IMR-90 (cell line): Measurements from ENCODE around the gene NEUROG3. TPM values are rescaled to one million over a fixed set of nuclear protein-coding genes. Genes with fewer than 3 reads are reported as not detected.

Experiments
- ATAC-seq: fragments of 200-7000 bp; cut with Tn5 transposase; 2 replicates; pipeline ENCODE4 v1.9.1; 2020; ENCODE audit warnings: low read depth, mild to moderate bottlenecking, moderate library complexity
- BruUV-seq: library from RNA; stranded (reverse); fragments of 400-500 nt; replicated peaks from 2 replicates; lab custom pipeline; 2021; lab: Mats Ljungman, UMichigan
- CTCF ChIA-PET: fragments of 300-600 bp; formaldehyde crosslinking; extraction: SDS; loops from one replicate; lab custom pipeline; 2021; ENCODE audit warnings: antibody characterized with exemption; lab: Yijun Ruan, JAX
- POLR2A ChIA-PET: fragments of 300-600 bp; sonication (Branson Sonifier 250); formaldehyde crosslinking; loops from one replicate; lab custom pipeline; 2022; ENCODE audit warnings: antibody characterized with exemption; ENCODE audit not compliant: unreplicated experiment; lab: Charles Lee
- DNase-seq: peaks from one replicate; pipeline ENCODE4 v3.0.0; 2013
- H2AFZ ChIP-seq: replicated peaks from 2 replicates; pipeline ENCODE3; 2013; ENCODE audit warnings: low read length, mild to moderate bottlenecking; ENCODE audit not compliant: poor library complexity
- H2AK5ac ChIP-seq: 2 replicates; pipeline ENCODE4 v1.6.1; 2013; ENCODE audit warnings: low read depth, low read length, inconsistent platforms
- H2AK9ac ChIP-seq: replicated peaks from 2 replicates; pipeline ENCODE3; 2013; ENCODE audit warnings: mild to moderate bottlenecking, low read depth, low read length, moderate library complexity; ENCODE audit not compliant: poor library complexity
- H2BK120ac ChIP-seq: 2 replicates; pipeline ENCODE4 v1.6.1; 2013; ENCODE audit warnings: low read depth, low read length, inconsistent platforms
- H2BK15ac ChIP-seq: 3 replicates; pipeline ENCODE4 v1.6.1; 2013; ENCODE audit warnings: low read depth, low read length, inconsistent platforms
- H2BK20ac ChIP-seq: 2 replicates; pipeline ENCODE4 v1.6.1; 2013; ENCODE audit warnings: low read depth, mild to moderate bottlenecking, inconsistent platforms, low read length, moderate library complexity
- H2BK5ac ChIP-seq: 2 replicates; pipeline ENCODE4 v1.6.1; 2013; ENCODE audit warnings: mild to moderate bottlenecking, low read depth, low read length, inconsistent platforms; ENCODE audit not compliant: poor library complexity, severe bottlenecking
- H3K14ac ChIP-seq: replicated peaks from 2 replicates; pipeline ENCODE4 v1.6.1; 2013; ENCODE audit warnings: low read depth, low read length, inconsistent platforms
- H3K18ac ChIP-seq: 2 replicates; pipeline ENCODE4 v1.6.1; 2013; ENCODE audit warnings: low read depth, low read length, control low read depth
- H3K23ac ChIP-seq: 2 replicates; pipeline ENCODE4 v1.6.1; 2013; ENCODE audit warnings: low read depth, low read length, inconsistent platforms
- H3K27ac ChIP-seq: 2 replicates; pipeline ENCODE4 v1.5.1; 2013; ENCODE audit warnings: mild to moderate bottlenecking, control low read depth, low read length; ENCODE audit not compliant: insufficient read depth
- H3K27me3 ChIP-seq: 2 replicates; pipeline ENCODE4 v1.6.1; 2013; ENCODE audit warnings: low read length; ENCODE audit not compliant: control insufficient read depth, insufficient read depth
- H3K36me3 ChIP-seq: 2 replicates; pipeline ENCODE4 v1.6.1; 2013; ENCODE audit warnings: low read length, mixed read lengths; ENCODE audit not compliant: control insufficient read depth, insufficient read depth
- H3K4ac ChIP-seq: 2 replicates; pipeline ENCODE4 v1.6.1; 2013; ENCODE audit warnings: low read depth, low read length, inconsistent platforms
- H3K4me1 ChIP-seq: 2 replicates; pipeline ENCODE4 v1.6.1; 2013; ENCODE audit warnings: low read length, mixed read lengths; ENCODE audit not compliant: control insufficient read depth, insufficient read depth
- H3K4me2 ChIP-seq: 2 replicates; pipeline ENCODE4 v1.6.1; 2013; ENCODE audit warnings: low read depth, mild to moderate bottlenecking, control low read depth, low read length, moderate library complexity
- H3K4me3 ChIP-seq: 2 replicates; pipeline ENCODE4 v1.5.1; 2013; ENCODE audit warnings: low read depth, mild to moderate bottlenecking, control low read depth, low read length, moderate library complexity; ENCODE audit not compliant: insufficient read depth
- H3K56ac ChIP-seq: 2 replicates; pipeline ENCODE4 v1.6.1; 2013; ENCODE audit warnings: low read length, inconsistent platforms; ENCODE audit not compliant: insufficient read depth; ENCODE audit errors: extremely low read depth
- H3K79me1 ChIP-seq, 2 experiments: 2 replicates each; pipeline ENCODE4 v1.6.1; 2013; ENCODE audit warnings: low read length in 2 of 2, inconsistent platforms in 1 of 2, low read depth in 1 of 2
- H3K9ac ChIP-seq: 2 replicates; pipeline ENCODE4 v1.6.1; 2013; ENCODE audit warnings: low read depth, low read length, control low read depth
- H3K9me1 ChIP-seq: 2 replicates; pipeline ENCODE4 v1.6.1; 2013; ENCODE audit warnings: low read length, inconsistent platforms; ENCODE audit not compliant: insufficient read depth
- H3K9me3 ChIP-seq: 2 replicates; pipeline ENCODE4 v1.6.1; 2013; ENCODE audit warnings: low read length; ENCODE audit not compliant: control insufficient read depth, insufficient read depth
- H4K20me1 ChIP-seq: 2 replicates; pipeline ENCODE4 v1.6.1; 2013; ENCODE audit warnings: low read length, inconsistent platforms; ENCODE audit not compliant: insufficient read depth
- H4K5ac ChIP-seq: 2 replicates; pipeline ENCODE4 v1.6.1; 2013; ENCODE audit warnings: mild to moderate bottlenecking, low read depth, low read length, control low read depth
- H4K8ac ChIP-seq, 2 experiments: 2 replicates each; pipeline ENCODE4 v1.6.1; 2013; ENCODE audit warnings: low read depth in 2 of 2, low read length in 2 of 2, control low read depth in 1 of 2, inconsistent platforms in 1 of 2
- H4K91ac ChIP-seq: 2 replicates; pipeline ENCODE4 v1.6.1; 2013; ENCODE audit warnings: low read depth, low read length, inconsistent platforms; ENCODE audit not compliant: insufficient read depth
- CTCF ChIP-seq: conservative IDR thresholded peaks from 2 replicates; pipeline ENCODE4 v1.5.1; 2012; ENCODE audit warnings: mild to moderate bottlenecking, low read depth, low read length, improper control_type of control experiment
- ELK1 ChIP-seq: fragments of 150-350 bp; IDR thresholded peaks from 2 replicates; pipeline ENCODE4 v1.6.1; 2016; ENCODE audit warnings: low read depth, mild to moderate bottlenecking, low read length, moderate library complexity, borderline replicate concordance
- MXI1 ChIP-seq: IDR thresholded peaks from 2 replicates; pipeline ENCODE4 v1.6.1; 2012; ENCODE audit warnings: low read depth, mild to moderate bottlenecking, low read length, moderate library complexity, borderline replicate concordance
- RFX5 ChIP-seq: IDR thresholded peaks from 2 replicates; pipeline ENCODE4 v1.8.0; 2012; ENCODE audit warnings: low read depth, mild to moderate bottlenecking, low read length, moderate library complexity
- WGBS, 2 experiments: methylation state at CpG; one replicate each; pipeline versions ENCODE4 v1.1.5 to v1.1.7; 2013; ENCODE audit warnings: missing lambda C conversion rate in 2 of 2; ENCODE audit not compliant: insufficient read length in 1 of 2; ENCODE audit errors: extremely low coverage in 2 of 2; 5-methylcytosine and 5-hydroxymethylcytosine counted together
- dilution Hi-C: fragments of 300-500 bp; cut with HindIII; formaldehyde crosslinking; loops from one replicate; pipeline ENCODE4 v1.14.3; 2018; ENCODE audit warnings: low sequenced_read_pairs; ENCODE audit not compliant: unreplicated experiment
- in situ Hi-C: fragments of 300-500 bp; cut with MboI; formaldehyde crosslinking; loops from 3 replicates; pipeline ENCODE4 v1.14.3; 2019; ENCODE audit warnings: low sequenced_read_pairs, inconsistent platforms, mixed read lengths
- intact Hi-C: fragments of 100-400 bp; cut with micrococcal nuclease; formaldehyde crosslinking; loops from 2 replicates; pipeline ENCODE4 v1.10.0; 2022
- polyA plus RNA-seq, 3 experiments: library from polyadenylated mRNA; depleted of rRNA; stranded (reverse); fragments of >200 nt; gene quantifications; 2 replicates each; pipeline ENCODE4 v1.2.3, GENCODE V29; 2012; ENCODE audit warnings: low replicate concordance in 1 of 3
- total RNA-seq: library from RNA; depleted of rRNA; stranded (reverse); fragments of >200 nt; gene quantifications from 2 replicates; pipeline ENCODE4 v1.2.3, GENCODE V29; 2012

Gene NEUROG3
- total and polyA plus RNA-seq, 2 of the 4 experiments (the other 2 are of a cell fraction) = not detected

- H2AFZ ChIP-seq = no peak overlapping the region
- H3K4me3 ChIP-seq = no peak overlapping the region
- no TSS peak for BruUV-seq
- H3K18ac ChIP-seq = no peak overlapping the region
- H2BK15ac ChIP-seq = no peak overlapping the region
- intact Hi-C loops = no loop called here
- no peak overlapping the region for H2BK5ac ChIP-seq
- H2AK9ac ChIP-seq = no peak overlapping the region
- no peak overlapping the region for H3K56ac ChIP-seq
- H3K36me3 ChIP-seq = no peaks in the 10 kb centered on the region
- ATAC-seq = no peak
- H2AK5ac ChIP-seq = no peak overlapping the region
- H3K79me1 ChIP-seq = no peaks in the 10 kb centered on the region
- H3K27ac ChIP-seq = no peak overlapping the region
- no peaks in the 10 kb centered on the region for H3K4me1 ChIP-seq
- in situ Hi-C loops = no loop called here
- H3K9me3 ChIP-seq = no peaks in the 10 kb centered on the region
- CTCF ChIA-PET = no interaction called here
- no peak overlapping the region for H2BK120ac ChIP-seq
- no peak overlapping the region for H3K9ac ChIP-seq
- no peak overlapping the region for H4K8ac ChIP-seq
- no peak overlapping the region for H3K4ac ChIP-seq
- H3K23ac ChIP-seq = no peak overlapping the region
- POLR2A ChIA-PET = no interaction called here
- no peak overlapping the region for H2BK20ac ChIP-seq
- H3K27me3 ChIP-seq = peaks cover 90% of the 10 kb centered on the region
- dilution Hi-C loops = no loop called here
- TF ChIP-seq MXI1 (no peak), CTCF (no peak), ELK1 (no peak), RFX5 (no peak)
- H3K9me1 ChIP-seq = no peaks in the 10 kb centered on the region
- no peak overlapping the region for H3K14ac ChIP-seq
- no peak overlapping the region for H3K4me2 ChIP-seq
- DNase-seq = no peak
- H4K91ac ChIP-seq = no peak overlapping the region
- WGBS, 2 experiments = no CpG with 5 or more reads among the region's 5 CpGs
- H4K20me1 ChIP-seq = no peaks in the 10 kb centered on the region; the same call in 1 of the 2 replicates
- no peak overlapping the region for H4K5ac ChIP-seq
Measured at GRCh38 chr10:69575164-69575722, 2.0 kb upstream of the NEUROG3 start.
